GM21367 (cell line): Measurements from ENCODE around the gene SARNP.
A peak's percentile ranks its signal among the peaks of the same experiment; 100 is the strongest.
"Not testable (repeated sequence)": the region's sequence is repeated elsewhere in the genome, so short reads cannot be mapped to it uniquely, and the experiment has no call there.

Experiments used
- ATAC-seq: cut with Tn5 transposase; IDR thresholded peaks from one replicate; pipeline ENCODE4 v1.9.1; 2021; ENCODE audit not compliant: unreplicated experiment

SARNP gene

GRCh38 chr12:55839345-55840140, 22.0 kb upstream of the SARNP start:
- ATAC-seq = no peak

- no peak for ATAC-seq
Measured at GRCh38 chr12:55838361-55838760, 20.8 kb upstream of the SARNP start.

- not testable (repeated sequence) for ATAC-seq
Measured at GRCh38 chr12:55834400-55834799, 16.9 kb upstream of the SARNP start.

GRCh38 chr12:55833056-55833455, 15.5 kb upstream of the SARNP start:
- no peak for ATAC-seq

GRCh38 chr12:55831447-55831815, 13.9 kb upstream of the SARNP start:
- ATAC-seq = no peak

GRCh38 chr12:55830601-55831446, 13.3 kb upstream of the SARNP start:
- no peak for ATAC-seq

- ATAC-seq = no peak
Measured at GRCh38 chr12:55829967-55830600, 12.6 kb upstream of the SARNP start.

- no peak for ATAC-seq
Measured at GRCh38 chr12:55828357-55828756, 10.8 kb upstream of the SARNP start.

GRCh38 chr12:55827806-55828205, 10.3 kb upstream of the SARNP start:
- ATAC-seq = no peak

GRCh38 chr12:55824726-55825125, 7.2 kb upstream of the SARNP start:
- no peak for ATAC-seq

GRCh38 chr12:55823419-55823818, 5.9 kb upstream of the SARNP start:
- ATAC-seq = no peak

GRCh38 chr12:55822228-55822627, 4.7 kb upstream of the SARNP start:
- ATAC-seq = no peak

GRCh38 chr12:55820679-55821078, 3.2 kb upstream of the SARNP start:
- no peak for ATAC-seq

GRCh38 chr12:55818886-55819285, 1.4 kb upstream of the SARNP start:
- no peak for ATAC-seq

GRCh38 chr12:55818140-55818728, 710 bp upstream of the SARNP start:
- peak; percentile 21 for ATAC-seq

GRCh38 chr12:55816881-55817344, 611 bp downstream of the SARNP start:
- ATAC-seq = no peak

- ATAC-seq = no peak
Measured at GRCh38 chr12:55815473-55815872, 2.1 kb downstream of the SARNP start.

GRCh38 chr12:55814257-55814656, 3.3 kb downstream of the SARNP start:
- ATAC-seq = no peak

- ATAC-seq = no peak
Measured at GRCh38 chr12:55812088-55812487, 5.4 kb downstream of the SARNP start.

- ATAC-seq = no peak
Measured at GRCh38 chr12:55809274-55809673, 8.2 kb downstream of the SARNP start.

GRCh38 chr12:55806982-55807381, 10.5 kb downstream of the SARNP start:
- no peak for ATAC-seq
